Omental fat pad (tissue), 4 donors: ENCODE measurements around the gene LGALS7. TPM values are rescaled to one million over a fixed set of nuclear protein-coding genes. Genes with fewer than 3 reads are reported as not detected.
"Not testable (repeated sequence)": the region's sequence is repeated elsewhere in the genome, so short reads cannot be mapped to it uniquely, and the experiment has no call there.

ENCODE experiments used
- ATAC-seq: fragments of 150-250 bp; one replicate; pipeline ENCODE4 v1.9.1; 2016; ENCODE audit warnings: mild to moderate bottlenecking, moderate library complexity; ENCODE audit not compliant: low FRiP score
- DNase-seq: peaks from one replicate; pipeline ENCODE4 v3.0.0-alpha.2; 2019; ENCODE audit warnings: low spot score
- total RNA-seq, 4 donors: library from RNA; depleted of rRNA; stranded (reverse); fragments of >200 nt; gene quantifications; one replicate each; pipeline ENCODE4 v1.1.0, GENCODE V29; 2016
- TF ChIP-seq, protein P1 (sequence below), 3 donors: fragments of 450-650 bp; IDR thresholded peaks; one replicate each; pipeline ENCODE4 v1.5.1; 2016 to 2017; ENCODE audit warnings: antibody characterized with exemption in 3 of 3, mild to moderate bottlenecking in 3 of 3, moderate library complexity in 2 of 3

Gene LGALS7
- total RNA-seq, 4 donors from 2014 or later: not detected

DNA sequence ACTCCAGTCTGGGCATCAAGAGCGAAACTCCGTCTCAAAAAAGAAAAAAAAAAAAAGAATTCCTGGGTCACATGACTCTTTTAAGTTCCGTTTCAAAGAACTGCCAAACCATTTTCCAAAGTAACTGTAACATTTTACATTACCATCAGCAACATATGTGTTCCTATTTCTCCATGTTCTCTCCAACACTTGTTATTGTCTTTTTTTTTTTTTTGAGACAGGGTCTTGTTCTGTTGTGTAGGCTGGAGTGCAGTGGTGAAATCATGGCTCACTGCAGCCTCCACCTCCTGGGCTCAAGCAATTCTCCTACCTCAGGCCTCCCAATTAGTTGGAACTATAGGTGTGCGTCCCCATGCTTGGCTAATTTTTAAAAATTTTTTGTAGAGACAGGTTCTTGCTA is 22.2 kb upstream of the LGALS7 start:
- TF ChIP-seq, protein P1, sequence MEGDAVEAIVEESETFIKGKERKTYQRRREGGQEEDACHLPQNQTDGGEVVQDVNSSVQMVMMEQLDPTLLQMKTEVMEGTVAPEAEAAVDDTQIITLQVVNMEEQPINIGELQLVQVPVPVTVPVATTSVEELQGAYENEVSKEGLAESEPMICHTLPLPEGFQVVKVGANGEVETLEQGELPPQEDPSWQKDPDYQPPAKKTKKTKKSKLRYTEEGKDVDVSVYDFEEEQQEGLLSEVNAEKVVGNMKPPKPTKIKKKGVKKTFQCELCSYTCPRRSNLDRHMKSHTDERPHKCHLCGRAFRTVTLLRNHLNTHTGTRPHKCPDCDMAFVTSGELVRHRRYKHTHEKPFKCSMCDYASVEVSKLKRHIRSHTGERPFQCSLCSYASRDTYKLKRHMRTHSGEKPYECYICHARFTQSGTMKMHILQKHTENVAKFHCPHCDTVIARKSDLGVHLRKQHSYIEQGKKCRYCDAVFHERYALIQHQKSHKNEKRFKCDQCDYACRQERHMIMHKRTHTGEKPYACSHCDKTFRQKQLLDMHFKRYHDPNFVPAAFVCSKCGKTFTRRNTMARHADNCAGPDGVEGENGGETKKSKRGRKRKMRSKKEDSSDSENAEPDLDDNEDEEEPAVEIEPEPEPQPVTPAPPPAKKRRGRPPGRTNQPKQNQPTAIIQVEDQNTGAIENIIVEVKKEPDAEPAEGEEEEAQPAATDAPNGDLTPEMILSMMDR (IDR thresholded peaks at IDR 0.05): no peak
- ATAC-seq (no peak), DNase-seq (no peak)

DNA sequence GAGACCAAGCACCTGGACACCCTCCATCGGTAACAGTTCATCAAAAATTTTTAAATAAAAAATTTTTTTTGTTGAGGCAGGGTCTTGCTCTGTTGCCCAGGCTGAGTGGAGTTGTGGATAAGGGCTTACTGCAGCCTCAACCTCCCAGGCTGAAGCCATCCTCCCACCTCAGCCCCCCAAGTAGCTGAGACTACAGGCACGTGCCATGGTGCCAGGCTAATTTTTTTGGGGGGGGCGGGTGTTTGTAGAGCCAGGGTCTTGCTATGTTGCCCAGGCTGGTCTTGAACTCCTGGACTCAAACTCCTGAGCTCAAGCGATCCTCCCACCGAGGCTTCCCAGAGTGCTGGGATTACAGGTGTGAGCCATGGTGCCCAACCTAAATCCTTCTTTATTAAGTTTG is 20.4 kb upstream of the LGALS7 start:
- TF ChIP-seq, protein P1 (IDR thresholded peaks at IDR 0.05): no peak
- ATAC-seq (no peak), DNase-seq (no peak)

DNA sequence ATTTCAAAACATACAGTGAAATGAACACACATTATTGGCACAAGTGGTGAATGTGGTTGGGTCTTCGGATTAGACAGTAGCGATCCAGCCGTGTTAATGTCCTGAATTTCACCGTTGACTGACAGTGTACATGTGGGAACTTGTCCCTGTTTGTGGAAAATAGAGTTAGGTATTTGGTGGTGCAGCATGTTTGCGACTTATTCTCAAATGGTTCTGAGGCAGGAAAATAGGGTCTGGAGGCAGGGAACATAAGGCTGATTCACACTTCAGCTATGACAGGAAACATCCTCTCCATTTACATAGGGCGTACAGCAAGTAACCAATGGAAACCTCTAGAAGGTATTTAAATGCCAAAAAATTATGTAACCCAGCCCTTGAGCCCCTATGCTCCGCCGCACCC is 19.9 kb upstream of the LGALS7 start:
- TF ChIP-seq, protein P1 (IDR thresholded peaks at IDR 0.05): no peak
- DNase-seq (no peak), ATAC-seq (peak; percentile 14)

DNA sequence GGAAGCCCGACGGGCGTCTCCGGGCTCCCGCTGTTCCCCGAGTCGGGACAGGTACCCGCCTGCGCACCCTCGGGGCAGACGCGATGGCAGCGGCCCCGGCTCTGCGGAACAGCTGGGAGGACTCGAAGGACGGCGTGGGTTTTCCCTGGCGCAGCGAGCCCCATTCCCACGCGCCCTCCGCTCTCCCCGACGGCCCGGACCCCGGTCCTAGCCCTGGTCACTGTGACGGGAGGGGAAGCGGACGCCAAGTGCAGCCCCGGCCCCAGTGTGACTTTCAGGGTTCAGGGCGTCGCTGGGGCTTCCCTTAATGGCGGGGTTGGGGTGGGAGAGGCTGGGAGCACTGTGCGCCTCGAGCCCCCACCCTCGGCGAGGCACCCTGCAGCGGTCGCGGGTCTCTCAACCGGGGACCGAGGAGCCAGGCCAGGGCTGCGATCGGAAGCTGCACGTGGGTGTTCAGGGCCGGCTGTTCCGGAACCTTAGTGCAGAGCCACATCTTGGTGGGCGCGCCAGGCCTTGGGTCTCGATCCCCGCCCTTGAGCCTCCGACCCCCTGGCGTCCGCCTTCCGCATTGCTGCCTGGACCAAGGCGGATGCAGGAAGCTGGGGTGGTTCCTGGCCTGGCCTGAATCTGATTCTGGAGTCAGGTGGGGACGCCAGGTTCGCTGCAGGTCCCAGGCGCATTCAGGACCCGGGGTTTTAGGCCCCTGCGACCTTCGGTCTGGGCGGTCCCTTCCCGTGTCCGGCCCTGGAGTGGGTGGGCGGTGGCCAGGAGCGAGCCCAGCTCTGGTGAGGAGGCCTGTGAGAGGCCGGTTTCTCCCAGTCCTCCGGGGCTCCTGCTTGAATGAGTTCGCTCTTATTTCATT is 19.2 kb upstream of the LGALS7 start:
- TF ChIP-seq, protein P1 (IDR thresholded peaks at IDR 0.05): no peak
- DNase-seq (no peak), ATAC-seq (no peak)

DNA sequence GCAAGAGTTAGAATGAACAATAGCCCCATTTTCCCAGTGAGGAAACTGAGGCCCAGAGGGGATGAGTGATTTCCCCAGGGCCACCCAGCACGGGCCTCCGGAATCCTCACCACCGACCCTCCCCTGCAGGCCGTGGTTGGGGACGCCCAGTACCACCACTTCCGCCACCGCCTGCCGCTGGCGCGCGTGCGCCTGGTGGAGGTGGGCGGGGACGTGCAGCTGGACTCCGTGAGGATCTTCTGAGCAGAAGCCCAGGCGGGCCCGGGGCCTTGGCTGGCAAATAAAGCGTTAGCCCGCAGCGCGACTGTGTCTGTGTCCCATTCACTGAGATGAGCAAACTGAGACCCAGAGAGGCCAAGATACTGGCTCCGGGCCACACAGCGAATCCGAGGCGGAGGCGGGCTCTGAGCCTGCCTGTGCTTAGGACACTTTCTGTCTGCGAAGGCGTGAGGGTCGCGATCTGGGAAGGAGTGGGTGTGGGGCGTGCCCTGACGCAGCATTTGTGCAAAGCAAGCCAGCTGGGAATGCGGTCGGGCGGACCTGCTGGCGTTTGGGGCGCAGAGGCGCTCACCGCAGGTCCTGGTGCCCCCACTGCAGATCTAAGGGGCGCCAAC is 18.2 kb upstream of the LGALS7 start:
- peak; percentile 76 for ATAC-seq
- DNase-seq: not testable (repeated sequence)

DNA sequence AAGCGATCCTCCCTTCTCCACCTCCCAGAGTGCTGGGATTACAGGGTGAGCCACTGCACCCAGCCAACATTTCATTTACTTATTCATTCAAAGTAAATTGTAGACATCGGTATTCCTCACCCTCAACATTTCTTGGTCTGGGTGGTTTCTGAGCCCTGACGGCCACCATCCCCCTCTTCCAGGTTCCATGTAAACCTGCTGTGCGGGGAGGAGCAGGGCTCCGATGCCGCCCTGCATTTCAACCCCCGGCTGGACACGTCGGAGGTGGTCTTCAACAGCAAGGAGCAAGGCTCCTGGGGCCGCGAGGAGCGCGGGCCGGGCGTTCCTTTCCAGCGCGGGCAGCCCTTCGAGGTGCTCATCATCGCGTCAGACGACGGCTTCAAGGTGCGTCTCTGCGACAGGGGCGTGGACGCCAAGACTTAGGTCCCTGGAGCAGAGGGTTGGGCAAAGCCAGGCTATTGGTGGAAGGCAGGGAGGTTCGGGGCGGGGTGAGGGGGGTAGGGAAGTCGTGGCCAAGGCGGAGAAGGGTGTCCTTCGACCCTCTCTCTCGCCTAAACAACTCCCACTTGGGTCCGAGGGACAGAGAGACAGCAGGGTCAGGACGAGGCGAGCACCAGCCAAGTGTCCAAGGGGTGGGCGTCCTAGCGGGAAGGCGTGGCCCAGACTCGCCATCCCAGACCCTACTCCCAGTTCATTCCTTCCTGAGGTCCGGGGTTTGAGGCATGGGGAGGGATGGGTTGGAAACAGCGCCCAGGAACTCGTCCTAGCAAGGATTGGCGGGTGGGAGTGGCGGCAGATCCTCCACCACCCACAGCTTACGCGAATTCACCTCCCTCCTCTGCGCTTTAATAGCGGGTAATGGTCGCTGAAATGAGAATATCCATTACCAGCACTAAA is 17.4 kb upstream of the LGALS7 start:
- not testable (repeated sequence) for DNase-seq, ATAC-seq

DNA sequence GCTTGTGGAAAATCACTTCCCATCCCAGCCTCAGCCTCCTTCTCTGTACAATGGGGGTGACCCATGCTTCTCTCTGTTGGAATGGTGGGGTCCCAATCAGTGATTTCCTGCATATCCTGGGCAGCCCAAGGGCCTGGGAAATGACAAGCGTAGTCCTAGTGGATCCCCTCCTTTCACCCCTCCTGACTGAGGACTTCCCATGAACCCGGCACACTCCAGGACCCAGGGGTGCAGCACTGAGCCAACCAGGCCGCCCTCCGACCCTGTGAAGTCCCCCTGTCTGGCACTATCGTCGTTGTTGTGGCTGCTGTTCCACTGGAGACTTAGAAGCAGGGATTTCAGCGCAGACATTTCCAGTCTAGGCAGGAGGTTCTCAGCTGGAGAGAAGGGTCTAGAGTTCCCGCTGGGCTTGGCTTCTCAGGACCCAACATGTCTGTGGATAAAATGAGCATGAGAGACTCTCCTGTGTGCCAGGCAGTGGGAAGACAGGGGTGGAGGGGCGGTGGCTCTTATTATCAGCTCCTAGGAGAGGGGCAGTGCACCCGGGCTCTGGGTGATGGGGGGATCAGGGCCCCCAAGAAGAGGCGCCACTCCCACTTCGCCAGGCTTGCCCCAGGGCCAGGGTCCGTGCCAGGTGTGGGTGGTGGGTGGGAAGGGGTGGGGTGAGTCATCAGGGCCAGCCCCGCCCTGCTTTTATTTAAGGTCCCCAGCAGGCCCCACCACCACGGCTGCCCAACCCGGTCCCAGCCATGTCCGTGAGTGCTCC is 15.3 kb upstream of the LGALS7 start, which contains the start of gene LGALS7B:
LGALS7B (plus strand) TSS at position 723 of the 766 bp plus-strand sequence; CDS start at position 750, 27 bp downstream.
- DNase-seq (no peak), ATAC-seq (no peak)

More for the DNA sequence above, 15.3 kb upstream of the LGALS7 start, which contains the start of gene LGALS7B:
- TF ChIP-seq, protein P1 (IDR thresholded peaks at IDR 0.05): no peak
